SIG-M5 (cell line): Measurements from ENCODE around the gene CORO2B.

Experiments used
- DNase-seq: peaks from one replicate; lab custom pipeline; 2025; lab: John Stamatoyannopoulos, UW

Gene CORO2B

DNA sequence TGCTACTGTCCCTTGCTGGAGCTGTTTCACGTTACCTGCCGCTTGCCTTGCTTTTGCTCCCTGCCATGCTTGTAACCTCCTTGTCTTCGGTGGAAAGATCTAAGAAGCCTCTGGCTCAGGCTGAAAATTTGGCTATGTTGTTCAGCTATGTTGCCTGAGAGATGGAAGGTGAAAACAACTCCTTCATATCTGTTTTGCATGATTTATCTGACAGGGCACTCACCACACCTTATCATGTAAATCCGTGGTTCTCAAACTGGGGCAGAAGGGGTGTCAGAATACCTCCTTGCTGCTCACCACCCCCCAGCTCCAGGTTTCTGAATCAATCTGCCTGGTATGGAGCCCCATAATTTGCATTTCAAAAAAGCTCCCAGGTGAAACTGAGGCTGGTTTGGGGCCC lies 6.5 kb upstream of the CORO2B start:
- no peak for DNase-seq

DNA sequence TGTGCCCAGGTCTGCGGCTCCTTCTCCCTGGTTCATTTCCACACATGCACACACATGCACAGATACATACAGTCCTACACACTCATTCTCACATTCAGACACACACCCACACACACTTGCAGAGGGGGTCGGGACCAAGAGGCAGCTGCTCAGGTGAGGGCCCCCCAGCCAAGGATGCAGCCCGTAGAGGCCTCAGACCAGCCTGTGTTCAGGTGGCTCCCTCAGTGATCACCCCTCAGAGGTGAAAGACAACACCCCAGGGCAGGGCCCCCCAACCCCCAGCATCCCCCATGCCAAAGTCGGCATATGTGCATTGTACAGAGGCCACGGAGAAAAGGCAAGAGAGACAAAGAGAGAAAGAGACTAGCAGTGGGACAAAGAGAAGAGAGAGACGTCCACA lies 5.9 kb upstream of the CORO2B start:
- no peak for DNase-seq

DNA sequence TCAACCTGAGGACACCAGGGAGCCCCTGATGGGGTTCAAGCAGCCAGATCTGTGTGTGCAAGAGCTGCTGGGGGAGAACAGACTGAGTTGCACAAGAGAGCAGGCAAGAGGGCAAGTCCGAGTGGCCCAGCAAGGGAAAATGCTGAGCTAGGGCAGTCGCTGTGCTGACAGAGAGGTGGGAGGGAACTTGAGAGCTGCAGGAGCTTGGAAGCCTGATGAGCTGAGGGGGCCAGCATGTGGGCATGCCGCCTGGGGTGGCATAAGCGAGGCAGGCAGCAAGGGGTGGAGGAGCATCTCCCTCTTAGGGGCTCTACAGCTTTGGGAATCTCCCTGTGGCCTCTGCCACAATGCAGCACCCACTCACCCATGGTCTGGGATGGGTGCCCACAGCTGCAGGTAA lies 4.7 kb upstream of the CORO2B start:
- DNase-seq, result no peak

DNA sequence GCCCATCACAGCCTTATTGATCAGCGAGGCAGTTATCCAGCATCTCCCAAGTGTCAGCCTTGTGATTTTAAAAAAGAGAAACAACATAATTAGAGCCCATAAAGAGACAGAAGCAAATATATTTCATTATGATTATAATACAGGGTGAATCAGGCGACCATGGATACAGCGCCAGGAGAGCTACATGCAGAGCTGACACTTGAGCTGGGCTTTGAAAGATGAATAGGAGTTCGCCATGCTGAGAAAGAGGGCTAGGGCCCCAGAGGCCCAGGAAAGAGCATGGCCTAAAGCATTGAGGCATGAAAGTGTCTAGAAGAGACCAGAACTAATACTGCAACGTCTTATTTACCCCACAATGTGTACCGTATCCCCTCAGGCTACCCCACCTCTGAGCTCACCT lies 4.2 kb upstream of the CORO2B start:
- no peak for DNase-seq

DNA sequence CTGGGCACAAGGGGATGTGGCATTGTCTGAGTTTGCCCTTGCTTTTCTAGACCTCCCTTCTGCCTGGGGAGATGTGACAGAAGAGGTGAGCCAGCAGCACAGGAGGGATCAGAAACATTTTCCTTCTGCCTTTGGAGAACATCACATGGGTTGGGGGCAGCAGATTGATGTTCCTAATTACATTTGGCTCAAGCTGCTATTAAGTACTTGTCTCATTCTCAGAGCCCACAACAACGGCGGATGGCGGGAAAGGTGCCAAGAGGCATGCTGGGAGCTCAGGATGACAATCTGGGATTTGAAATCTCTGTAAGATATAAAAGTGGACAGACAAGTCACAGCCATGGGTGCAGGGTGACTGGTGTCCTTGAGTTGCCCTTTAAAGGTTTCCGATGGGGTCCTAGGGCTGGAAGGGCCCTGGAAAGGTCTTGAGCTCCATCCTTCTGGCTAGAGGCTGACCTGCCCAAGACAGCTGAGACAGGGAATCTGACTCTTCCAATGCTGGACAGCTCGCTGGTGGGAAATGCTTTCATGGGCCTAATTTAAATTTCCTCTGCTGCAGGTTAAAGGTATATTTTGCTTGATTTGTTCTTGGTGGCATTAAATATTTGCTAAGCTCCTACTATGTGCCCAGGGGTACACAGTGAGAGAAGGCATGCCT lies 2.4 kb upstream of the CORO2B start:
- DNase-seq, result no peak

DNA sequence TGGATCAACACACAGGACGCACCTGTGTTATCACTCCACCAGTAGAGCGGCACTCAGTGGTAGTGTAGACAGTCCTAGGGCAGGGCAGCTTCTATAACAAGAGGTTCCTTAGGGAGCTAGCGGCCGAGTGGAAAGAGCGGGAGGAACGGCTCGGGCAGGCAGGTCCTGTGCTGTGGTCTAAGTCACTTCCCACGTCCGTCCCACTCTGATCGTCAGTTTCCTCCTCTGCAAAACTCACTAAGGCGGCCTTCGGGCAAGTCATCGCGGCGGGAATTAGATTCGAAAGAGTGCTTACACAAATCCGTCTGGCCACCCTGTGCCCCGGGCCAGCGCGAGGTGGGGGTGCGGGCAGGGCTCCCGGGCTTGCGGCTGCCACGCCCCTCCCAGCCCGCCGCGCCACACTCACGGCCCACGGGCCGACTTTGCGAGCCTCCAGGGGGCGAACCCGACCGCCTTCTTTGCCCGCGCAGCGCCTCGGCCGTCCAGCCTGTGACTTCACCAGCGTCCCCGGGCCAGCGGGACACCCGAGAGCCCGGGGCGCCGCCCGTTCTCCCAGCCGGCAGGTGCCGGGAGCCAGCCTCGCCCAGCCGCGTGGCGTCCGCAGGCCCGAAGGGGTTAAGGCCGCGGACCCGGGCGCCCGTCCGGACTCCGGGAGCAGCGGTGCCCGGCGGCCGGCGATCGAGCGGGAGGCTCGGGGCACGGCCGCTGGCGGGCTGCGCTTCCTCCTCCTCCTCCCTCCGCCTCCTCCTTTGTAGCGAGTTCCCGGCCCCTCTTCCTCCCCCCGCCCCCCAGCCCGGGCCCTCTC lies 416 bp upstream of the CORO2B start:
- no peak for DNase-seq

DNA sequence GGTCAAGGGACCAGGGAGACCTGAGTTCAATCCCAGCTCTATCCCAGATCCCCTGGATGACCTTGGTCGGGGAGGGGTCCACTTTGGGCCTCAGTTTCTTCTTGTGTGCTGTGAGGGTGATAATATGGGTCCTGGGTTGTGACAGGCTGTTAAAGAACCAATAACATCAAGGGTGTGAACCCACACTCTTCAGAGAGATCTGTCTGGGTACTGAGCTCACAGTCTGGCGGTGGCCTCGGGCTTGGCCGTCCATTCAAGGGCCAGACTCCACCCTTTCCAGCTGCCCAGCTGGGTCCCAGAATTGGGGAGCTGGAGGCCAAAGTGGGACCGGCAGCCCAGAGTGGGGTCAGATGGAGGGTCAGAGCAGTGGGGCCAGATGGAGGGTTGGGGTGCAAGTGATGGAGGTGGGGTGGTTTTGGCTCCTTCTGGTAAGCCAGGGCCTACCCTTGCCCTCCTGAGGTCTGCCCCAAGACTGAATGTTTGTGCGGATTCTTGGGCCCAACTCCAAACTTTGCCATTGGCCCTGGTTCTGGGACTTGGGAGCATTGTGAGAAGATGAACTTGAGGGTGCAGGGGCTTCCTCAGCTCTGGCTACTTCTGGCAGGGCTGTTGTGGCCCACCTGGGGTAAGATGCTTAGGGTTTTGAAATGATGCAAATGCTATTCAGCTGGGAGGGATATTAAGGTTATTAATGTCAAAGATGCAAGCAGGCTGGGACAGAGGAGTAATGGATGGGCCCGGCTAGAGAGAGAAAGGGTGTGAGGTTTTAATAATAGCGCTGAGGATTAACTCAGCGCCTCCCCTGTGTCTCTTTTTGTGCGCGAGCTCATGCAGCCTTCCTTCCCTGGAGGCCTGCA lies 1.5 kb downstream of the CORO2B start:
- DNase-seq, result no peak

DNA sequence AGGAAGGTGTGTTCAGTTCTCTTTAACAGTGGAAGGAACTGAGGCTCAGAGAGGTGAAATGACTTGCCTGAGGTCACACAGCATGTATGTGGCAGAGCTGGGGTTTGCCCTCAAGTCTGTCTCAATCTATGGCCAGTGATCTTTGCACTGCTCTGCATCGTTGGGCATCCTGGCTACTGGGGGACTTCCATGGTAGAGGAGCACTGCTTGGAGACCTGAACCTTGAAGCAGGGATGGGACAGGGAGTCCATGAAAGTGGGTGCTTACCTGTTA lies 2.0 kb downstream of the CORO2B start:
- DNase-seq, result no peak

DNA sequence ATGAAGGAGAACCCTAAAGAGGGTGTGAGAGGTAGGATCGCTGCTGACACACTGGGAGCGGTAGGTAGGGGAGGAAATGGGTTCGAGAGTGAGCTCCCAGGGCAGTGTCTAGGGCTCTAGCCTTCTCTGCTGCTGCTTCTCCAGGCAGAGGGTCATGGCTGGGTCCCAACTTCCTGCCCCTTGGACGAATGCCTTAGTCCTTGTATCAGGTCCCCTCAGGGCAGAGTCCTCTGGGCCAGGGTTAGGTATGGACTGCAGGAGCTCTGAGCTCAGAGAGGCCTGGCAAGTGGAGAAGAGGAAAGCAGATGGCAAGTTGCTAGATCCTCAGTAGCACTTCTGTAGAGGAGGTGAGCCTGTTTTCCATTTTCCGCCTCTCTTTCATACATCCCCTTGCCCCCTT lies 2.9 kb downstream of the CORO2B start:
- DNase-seq, result no peak

DNA sequence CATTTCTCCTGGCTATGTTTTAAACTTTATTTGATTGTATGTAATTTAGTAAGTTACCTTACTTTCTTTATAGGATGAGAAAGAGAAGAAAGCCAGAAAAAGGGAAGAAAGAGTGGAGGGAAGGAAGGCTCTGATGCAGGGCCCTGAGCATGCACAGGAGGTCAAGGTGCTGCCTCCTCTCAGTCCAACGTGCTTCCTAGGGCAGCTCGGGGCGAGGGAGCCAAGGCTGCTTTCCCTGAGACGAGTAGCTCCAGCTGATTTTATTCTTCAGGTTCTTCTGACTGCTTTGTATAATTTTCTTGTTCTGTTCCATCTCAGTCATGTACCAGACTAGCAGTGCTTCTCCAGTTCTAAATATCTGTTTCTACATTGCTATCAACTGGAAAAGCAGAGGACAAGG lies 3.4 kb downstream of the CORO2B start:
- no peak for DNase-seq

DNA sequence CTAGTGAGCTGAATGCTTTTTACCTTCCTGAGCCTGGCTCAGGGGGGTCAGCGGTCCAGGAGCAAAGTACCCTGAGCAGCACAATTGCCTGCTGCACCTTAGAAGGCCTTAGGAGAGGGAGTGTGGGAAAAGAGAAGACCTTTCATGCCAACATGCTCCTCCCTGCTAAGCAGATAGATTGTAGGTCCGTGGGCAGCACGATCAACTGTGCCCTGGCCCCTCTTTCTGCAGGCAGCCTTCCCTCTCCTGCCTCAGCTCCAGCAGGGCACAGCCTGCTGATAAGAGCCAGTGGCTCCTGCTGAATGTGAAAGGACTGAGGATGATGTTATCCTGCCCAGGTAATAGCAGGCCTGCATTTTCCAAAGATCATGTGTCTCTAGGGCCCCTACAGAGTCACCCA lies 4.1 kb downstream of the CORO2B start:
- DNase-seq, result no peak

DNA sequence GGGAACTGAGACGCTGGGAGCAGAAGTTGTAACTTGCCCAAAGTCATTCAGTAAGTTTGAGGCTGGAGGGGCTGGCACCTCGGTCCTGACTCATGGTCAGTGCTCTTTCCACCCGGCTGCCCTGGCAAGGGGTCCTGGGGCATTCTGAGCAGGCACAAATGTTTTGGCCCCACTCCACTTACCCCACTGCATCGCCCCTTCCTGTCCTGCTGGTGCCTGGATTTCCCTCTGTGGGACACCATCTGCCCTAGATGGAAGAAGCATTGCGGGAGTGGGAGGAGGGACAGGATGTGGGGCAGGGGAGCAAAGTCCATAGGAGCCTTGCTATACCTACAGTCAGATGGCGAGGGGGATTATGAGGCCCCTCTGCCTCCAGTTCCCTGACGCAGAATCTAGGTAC lies 4.5 kb downstream of the CORO2B start:
- DNase-seq, result no peak

DNA sequence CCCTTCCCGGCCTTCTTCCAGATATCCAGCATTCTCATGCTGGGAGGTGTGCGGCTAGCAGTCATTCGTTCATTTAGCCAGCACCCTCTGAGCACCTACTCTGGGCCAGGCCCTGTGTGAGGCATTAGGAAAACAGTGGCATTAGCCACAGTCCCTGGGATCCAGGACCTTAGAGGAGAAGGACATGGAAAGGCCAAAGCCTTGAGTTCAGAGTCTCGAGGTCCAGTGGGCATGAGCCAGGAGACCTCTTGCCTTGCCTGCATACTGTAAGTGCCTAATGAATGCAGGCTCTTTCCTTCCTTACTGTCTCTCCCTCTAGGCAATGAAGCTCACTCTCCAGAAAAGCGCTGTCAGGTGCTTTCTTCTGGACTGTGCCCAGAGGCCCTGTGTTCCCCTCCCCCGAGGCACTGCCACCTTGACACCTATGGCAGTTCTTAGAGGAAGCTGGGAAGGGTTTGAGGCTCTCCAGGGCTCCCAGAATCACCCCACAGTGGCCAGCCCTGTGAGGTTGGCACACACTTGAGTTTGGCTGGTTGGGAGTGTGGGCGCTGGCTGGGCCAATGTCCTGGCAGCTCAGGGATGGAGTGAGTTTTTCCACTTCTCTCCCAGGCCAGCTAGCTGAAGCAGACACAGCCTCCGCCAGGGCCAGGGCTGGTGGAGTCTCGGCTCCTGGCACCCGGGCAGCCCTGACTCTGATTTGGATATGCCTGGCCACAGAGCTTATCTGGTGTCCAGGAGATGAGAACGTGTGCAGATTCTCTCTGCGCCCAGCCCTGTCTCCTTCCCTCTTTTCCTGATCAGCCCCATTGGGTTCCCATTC lies 5.4 kb downstream of the CORO2B start:
- no peak for DNase-seq

DNA sequence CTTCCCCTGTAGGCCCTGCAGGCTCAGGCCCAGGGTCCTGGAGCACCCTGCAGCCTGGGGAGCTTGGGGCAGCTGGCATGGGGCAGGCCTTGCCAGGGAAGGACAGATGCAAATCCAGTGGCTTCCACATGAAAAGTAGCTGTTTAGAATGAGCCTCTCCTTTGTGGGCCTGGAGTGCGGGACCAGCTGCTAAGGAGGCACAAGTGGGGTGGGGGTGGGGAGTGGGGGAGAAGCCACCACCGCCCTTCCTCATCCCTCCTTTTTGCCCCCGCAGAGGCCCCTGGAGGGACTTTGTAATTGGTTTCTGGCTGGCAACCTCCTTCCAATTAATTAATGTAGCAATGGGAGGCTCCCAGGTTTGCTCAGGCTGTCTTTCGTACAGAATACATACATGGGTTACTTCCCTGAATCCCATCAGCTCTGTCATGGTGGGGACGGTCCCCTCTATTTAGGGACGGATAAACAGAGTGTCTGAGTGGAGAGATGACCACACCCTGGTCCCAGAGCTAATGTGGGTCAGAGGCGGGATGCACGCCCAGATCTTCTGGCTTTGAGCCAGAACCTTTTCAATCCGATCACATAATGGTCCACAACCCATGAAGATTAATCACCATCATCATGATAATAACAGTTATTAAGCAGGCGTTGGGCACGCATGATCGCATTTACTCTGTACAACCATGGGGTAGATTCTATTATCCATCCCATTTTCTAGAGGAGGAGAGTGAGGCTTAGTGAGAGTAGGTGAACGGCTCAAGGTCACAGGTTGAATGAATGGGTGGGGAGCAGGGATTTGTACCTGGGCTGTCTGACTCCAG lies 6.2 kb downstream of the CORO2B start:
- no peak for DNase-seq

DNA sequence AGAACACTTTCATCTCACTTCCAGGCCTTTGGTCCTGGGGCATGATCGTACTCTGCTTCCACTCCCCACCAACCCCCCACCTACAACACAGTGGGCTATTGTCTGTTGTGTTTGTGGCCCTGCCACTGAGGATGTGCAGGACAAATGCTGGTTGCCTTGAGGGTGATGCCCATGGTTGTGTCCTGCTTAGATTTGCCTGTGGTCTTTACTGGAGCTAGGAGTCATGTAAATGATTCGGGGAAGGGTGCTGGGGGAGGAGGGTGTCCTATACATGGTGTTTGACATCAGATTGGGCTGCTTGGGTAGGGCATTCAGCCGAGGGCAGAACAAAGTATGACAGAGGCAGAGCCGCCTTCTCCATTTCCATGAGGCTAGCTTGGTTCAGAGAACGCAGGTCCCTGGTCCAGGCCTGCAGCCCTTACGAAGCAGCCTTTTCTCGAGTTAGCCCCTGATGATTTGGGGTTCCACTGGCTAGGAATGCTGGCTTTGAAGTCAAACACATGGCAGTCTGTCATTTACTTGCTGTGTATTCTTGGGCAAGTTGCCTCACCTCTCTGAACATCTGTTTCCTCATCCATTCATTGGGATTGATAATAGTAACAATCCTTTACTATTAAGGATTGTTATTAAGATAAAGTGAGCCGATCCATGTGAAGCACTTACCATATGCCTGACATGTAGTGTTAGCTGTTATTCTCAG lies 6.9 kb downstream of the CORO2B start:
- no peak for DNase-seq

DNA sequence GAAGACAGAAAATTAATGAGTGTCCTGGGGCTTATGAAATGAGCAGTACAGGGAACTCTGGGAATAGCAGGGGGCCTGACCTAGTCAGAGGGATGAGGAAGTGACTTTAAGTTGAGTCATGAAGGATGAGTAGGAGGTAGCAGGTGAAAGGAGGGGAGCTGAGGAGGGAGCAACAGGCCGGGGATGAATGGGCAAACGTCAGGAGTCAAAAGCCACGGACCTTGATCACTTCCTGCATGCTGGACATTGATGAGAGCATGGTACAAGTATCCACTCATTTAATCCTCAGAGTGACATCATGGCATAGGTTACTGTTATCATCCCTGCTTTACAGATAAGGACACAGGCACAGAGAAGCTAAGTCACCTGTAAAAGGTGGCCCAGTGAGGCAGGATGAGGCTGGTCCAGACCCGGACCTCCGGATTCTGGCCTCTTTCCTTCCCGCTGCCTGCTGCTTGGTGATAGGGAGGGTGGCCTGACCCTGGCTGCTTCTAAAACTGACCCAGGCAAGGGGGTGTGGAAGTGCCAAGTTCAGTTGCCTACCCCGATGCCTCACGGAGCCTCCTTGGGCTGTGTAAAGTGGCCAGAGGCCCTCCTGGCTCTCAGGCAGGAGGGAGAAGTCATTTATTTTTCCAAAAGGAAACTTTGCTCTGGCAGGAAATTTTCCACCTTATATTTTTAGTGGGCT lies 7.6 kb downstream of the CORO2B start:
- no peak for DNase-seq

DNA sequence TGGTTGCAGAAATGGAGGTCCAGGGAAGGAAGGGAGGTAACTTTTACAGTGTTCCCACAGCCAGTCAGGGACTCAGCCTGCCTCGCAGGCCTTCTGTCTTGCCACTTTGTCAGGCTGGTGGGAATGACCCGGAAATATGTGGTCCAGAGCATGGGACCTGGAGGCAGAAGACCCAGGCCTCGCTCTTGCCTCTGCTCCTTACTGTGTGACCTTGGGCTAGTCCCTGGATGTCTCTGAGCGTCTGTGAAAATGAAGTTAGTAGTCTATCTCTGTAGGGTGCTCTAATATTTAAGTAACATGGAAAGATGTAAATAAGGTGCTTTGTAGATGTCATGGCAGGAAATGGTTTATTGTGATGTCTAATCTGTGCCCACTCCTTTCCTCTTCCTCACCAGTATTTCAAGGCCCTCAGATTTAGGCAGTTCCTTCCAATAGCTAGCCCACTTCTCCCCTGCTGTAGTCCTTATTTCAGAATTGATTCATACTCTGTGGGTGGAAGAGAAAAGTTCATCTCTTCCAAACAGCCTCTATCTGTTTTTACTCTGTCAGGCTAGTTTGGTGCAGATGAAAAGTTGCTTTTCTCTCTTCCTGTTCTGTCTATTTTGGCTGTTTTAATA lies 9.1 kb downstream of the CORO2B start:
- DNase-seq, result no peak

DNA sequence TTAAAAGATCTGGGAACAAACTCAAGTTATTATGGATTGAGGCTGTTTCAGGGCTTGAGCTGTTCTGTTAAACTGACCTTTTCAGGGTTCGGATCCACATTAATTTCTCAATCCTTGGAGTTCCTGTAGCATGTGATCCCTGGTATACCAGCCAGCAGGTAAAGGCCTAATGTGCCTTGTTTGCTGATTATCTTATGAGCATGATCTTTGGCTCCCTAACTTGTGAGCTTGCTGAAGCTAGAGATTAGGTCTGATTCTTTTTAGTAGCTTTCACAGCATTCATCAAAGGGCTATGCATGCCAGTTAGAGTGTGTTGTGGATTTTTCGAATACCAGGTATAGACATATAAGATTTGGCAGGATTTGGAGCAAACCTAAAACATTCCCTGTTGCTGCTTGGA lies 10.3 kb downstream of the CORO2B start:
- no peak for DNase-seq

DNA sequence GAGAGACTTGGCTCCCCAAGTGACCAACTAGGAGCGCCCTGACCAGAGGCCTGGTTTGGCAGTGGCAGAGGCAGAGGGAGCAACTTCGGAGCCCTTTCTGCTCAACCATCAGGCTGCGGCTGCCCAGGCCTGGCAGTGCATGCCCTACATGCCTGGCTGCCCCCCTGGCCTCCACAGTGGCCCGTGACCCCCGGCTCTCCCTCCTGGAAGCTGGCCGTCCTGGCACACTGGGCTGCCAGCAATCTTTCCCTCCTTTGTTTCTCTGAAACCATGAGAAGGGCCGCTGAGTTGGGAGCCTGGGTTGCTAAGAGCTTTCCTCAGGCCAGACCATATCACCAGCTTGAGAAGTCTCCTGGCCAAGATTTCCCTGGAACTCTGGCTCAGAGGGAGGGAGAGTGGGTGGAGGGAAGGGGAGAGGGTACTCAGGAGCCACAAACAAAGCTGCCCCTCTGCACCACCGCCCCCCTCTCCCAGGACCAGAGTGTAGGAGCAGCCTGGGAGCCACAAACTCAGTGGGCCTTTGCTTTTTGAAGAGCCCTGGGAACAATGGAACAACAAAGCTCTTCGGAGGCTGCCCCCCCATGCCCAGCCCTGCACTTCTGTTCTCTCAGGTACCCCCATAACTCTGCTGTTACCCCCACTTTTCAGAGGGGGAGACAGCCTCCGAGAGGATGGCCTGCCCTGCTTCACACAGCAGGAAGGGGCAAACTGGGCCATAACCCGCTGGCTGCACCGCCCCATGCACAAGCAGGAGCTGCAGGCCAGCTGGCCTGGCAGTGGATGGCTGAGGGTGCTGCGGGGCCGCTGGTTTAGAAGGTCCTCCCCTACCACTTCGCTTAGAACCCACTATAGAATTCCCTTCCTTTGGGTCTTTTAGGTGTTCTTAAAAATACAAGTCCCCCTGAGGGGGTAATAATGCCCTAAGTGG lies 11.3 kb downstream of the CORO2B start:
- DNase-seq, result no peak
